GM23338 (cell line): Measurements from ENCODE around the gene LCLAT1. TPM values are rescaled to one million over a fixed set of nuclear protein-coding genes. Genes with fewer than 3 reads are reported as not detected.

Experiments used
- ATAC-seq: fragments of 200-7000 bp; cut with Tn5 transposase; 3 replicates; pipeline ENCODE4 v1.9.1; 2020
- DNase-seq: peaks from one replicate; pipeline ENCODE4 v3.0.0-alpha.2; 2015; ENCODE audit warnings: low spot score
- H2AFZ ChIP-seq: fragments of 200-600 bp; sonication (generic); 2 replicates; pipeline ENCODE4 v1.8.0; 2016; ENCODE audit warnings: antibody characterized with exemption, mild to moderate bottlenecking, moderate library complexity
- H3F3A ChIP-seq: fragments of 200-600 bp; sonication (generic); replicated peaks from 2 replicates; pipeline ENCODE4 v1.8.0; 2017; ENCODE audit warnings: antibody characterized with exemption, mixed run types, low read depth
- H3K27ac ChIP-seq: fragments of 200-600 bp; sonication (generic); 2 replicates; pipeline ENCODE4 v1.6.1; 2016; ENCODE audit warnings: low read depth
- H3K27me3 ChIP-seq: fragments of 200-600 bp; sonication (generic); 2 replicates; pipeline ENCODE4 v1.8.0; 2016; ENCODE audit warnings: mild to moderate bottlenecking, mixed run types, moderate library complexity; ENCODE audit not compliant: insufficient read depth
- H3K36me3 ChIP-seq: fragments of 200-600 bp; sonication (generic); 2 replicates; pipeline ENCODE4 v1.8.0; 2016; ENCODE audit warnings: mild to moderate bottlenecking; ENCODE audit not compliant: insufficient read depth
- H3K4me1 ChIP-seq: fragments of 200-600 bp; sonication (generic); 2 replicates; pipeline ENCODE4 v1.8.0; 2016; ENCODE audit warnings: mild to moderate bottlenecking, moderate library complexity; ENCODE audit not compliant: insufficient read depth
- H3K4me2 ChIP-seq: fragments of 200-600 bp; sonication (generic); 2 replicates; pipeline ENCODE4 v1.7.1; 2017; ENCODE audit warnings: mixed run types
- H3K4me3 ChIP-seq: fragments of 200-600 bp; sonication (generic); 2 replicates; pipeline ENCODE4 v1.6.1; 2016; ENCODE audit warnings: mixed run types
- H3K79me2 ChIP-seq: fragments of 200-600 bp; sonication (generic); replicated peaks from 2 replicates; pipeline ENCODE4 v1.8.0; 2017; ENCODE audit warnings: mild to moderate bottlenecking; ENCODE audit not compliant: insufficient read depth
- H3K9me2 ChIP-seq: fragments of 200-600 bp; sonication (generic); 2 replicates; pipeline ENCODE4 v1.8.0; 2017; ENCODE audit not compliant: insufficient read depth
- H4K20me1 ChIP-seq: fragments of 200-600 bp; sonication (generic); replicated peaks from 2 replicates; pipeline ENCODE4 v1.8.0; 2017; ENCODE audit warnings: mild to moderate bottlenecking; ENCODE audit not compliant: insufficient read depth
- H3K27ac Mint-ChIP-seq: 2 replicates; pipeline ENCODE4 v1.8.0; 2020; ENCODE audit warnings: inconsistent platforms, mild to moderate bottlenecking, moderate library complexity, mixed read lengths
- H3K27me3 Mint-ChIP-seq: 3 replicates; pipeline ENCODE4 v1.8.0; 2022; ENCODE audit warnings: low read depth, mild to moderate bottlenecking, moderate library complexity, mixed read lengths, inconsistent platforms; ENCODE audit not compliant: insufficient read depth, poor library complexity
- H3K36me3 Mint-ChIP-seq: 3 replicates; pipeline ENCODE4 v1.8.0; 2021; ENCODE audit warnings: low read depth, mild to moderate bottlenecking, inconsistent platforms, moderate library complexity, mixed read lengths
- H3K4me1 Mint-ChIP-seq: 3 replicates; pipeline ENCODE4 v1.8.0; 2020; ENCODE audit warnings: mild to moderate bottlenecking, inconsistent platforms, mixed read lengths
- H3K4me3 Mint-ChIP-seq: 3 replicates; pipeline ENCODE4 v1.8.0; 2021; ENCODE audit warnings: moderate library complexity, mild to moderate bottlenecking, inconsistent platforms, mixed read lengths
- H3K9me3 Mint-ChIP-seq: 3 replicates; pipeline ENCODE4 v1.8.0; 2020; ENCODE audit warnings: moderate library complexity, mild to moderate bottlenecking, inconsistent platforms, mixed read lengths
- CREB1 ChIP-seq: fragments of 250-450 bp; sonication (Bioruptor Pico); IDR thresholded peaks from 2 replicates; pipeline ENCODE4 v1.5.0; 2020; ENCODE audit warnings: low read depth, mild to moderate bottlenecking, moderate library complexity
- CTCF ChIP-seq, 2 experiments: fragments of 200-600 bp in 1 of 2; sonication (generic) in 1 of 2; conservative IDR thresholded peaks; 2 replicates each; pipeline versions ENCODE4 v1.5.1 to v1.6.1; 2016 to 2017; ENCODE audit warnings: antibody characterized with exemption in 2 of 2, low read depth in 2 of 2, mild to moderate bottlenecking in 2 of 2, moderate library complexity in 1 of 2
- ETS1 ChIP-seq: IDR thresholded peaks from 2 replicates; pipeline ENCODE4 v1.6.1; 2016; ENCODE audit warnings: antibody characterized with exemption
- EZH2 ChIP-seq: fragments of 200-600 bp; sonication (generic); IDR thresholded peaks from one replicate; pipeline ENCODE4 v1.8.0; 2017; ENCODE audit warnings: antibody characterized with exemption, mild to moderate bottlenecking, low read depth; ENCODE audit not compliant: unreplicated experiment
- EZH2phosphoT487 ChIP-seq: fragments of 200-600 bp; sonication (generic); IDR thresholded peaks from one replicate; pipeline ENCODE4 v1.8.1; 2018; ENCODE audit warnings: antibody characterized with exemption; ENCODE audit not compliant: unreplicated experiment
- JUNB ChIP-seq: IDR thresholded peaks from one replicate; pipeline ENCODE4 v1.6.1; 2016; ENCODE audit warnings: antibody characterized with exemption; ENCODE audit not compliant: unreplicated experiment
- NANOG ChIP-seq: IDR thresholded peaks from 2 replicates; pipeline ENCODE4 v1.6.1; 2016; ENCODE audit warnings: antibody characterized with exemption, borderline replicate concordance
- POLR2AphosphoS5 ChIP-seq: IDR thresholded peaks from 2 replicates; pipeline ENCODE4 v1.6.1; 2016; ENCODE audit warnings: antibody characterized with exemption, low read depth
- STAT1 ChIP-seq: IDR thresholded peaks from one replicate; pipeline ENCODE4 v1.6.1; 2016; ENCODE audit warnings: antibody characterized with exemption; ENCODE audit not compliant: unreplicated experiment
- ZNF331 ChIP-seq: fragments of 250-450 bp; sonication (Bioruptor Pico); IDR thresholded peaks from 2 replicates; pipeline ENCODE4 v1.5.0; 2020; ENCODE audit warnings: low read depth, mild to moderate bottlenecking, moderate library complexity
- polyA plus RNA-seq: library from polyadenylated mRNA; unstranded; fragments of >200 nt; fragmentation: Nextera tagmentation; extraction: Ambion mirVana; gene quantifications from 2 replicates; pipeline ENCODE4 v1.2.1, GENCODE V29; 2016
- total RNA-seq: library from RNA; depleted of rRNA; stranded (reverse); fragments of >200 nt; shearing (Covaris generic); gene quantifications from 2 replicates; pipeline ENCODE4 v1.2.3, GENCODE V29; 2014
- TF ChIP-seq, protein P1 (sequence below): fragments of 250-450 bp; sonication (Bioruptor Pico); IDR thresholded peaks from 2 replicates; pipeline ENCODE4 v1.5.0; 2020; ENCODE audit warnings: mild to moderate bottlenecking, moderate library complexity
- TF ChIP-seq, protein P2 (sequence below): IDR thresholded peaks from one replicate; pipeline ENCODE4 v1.6.1; 2018; ENCODE audit warnings: antibody characterized with exemption; ENCODE audit not compliant: unreplicated experiment

Gene LCLAT1
- total and polyA plus RNA-seq, 2 experiments from 2014 or later = 11.5 to 30.1 TPM

- TF ChIP-seq, protein P1, sequence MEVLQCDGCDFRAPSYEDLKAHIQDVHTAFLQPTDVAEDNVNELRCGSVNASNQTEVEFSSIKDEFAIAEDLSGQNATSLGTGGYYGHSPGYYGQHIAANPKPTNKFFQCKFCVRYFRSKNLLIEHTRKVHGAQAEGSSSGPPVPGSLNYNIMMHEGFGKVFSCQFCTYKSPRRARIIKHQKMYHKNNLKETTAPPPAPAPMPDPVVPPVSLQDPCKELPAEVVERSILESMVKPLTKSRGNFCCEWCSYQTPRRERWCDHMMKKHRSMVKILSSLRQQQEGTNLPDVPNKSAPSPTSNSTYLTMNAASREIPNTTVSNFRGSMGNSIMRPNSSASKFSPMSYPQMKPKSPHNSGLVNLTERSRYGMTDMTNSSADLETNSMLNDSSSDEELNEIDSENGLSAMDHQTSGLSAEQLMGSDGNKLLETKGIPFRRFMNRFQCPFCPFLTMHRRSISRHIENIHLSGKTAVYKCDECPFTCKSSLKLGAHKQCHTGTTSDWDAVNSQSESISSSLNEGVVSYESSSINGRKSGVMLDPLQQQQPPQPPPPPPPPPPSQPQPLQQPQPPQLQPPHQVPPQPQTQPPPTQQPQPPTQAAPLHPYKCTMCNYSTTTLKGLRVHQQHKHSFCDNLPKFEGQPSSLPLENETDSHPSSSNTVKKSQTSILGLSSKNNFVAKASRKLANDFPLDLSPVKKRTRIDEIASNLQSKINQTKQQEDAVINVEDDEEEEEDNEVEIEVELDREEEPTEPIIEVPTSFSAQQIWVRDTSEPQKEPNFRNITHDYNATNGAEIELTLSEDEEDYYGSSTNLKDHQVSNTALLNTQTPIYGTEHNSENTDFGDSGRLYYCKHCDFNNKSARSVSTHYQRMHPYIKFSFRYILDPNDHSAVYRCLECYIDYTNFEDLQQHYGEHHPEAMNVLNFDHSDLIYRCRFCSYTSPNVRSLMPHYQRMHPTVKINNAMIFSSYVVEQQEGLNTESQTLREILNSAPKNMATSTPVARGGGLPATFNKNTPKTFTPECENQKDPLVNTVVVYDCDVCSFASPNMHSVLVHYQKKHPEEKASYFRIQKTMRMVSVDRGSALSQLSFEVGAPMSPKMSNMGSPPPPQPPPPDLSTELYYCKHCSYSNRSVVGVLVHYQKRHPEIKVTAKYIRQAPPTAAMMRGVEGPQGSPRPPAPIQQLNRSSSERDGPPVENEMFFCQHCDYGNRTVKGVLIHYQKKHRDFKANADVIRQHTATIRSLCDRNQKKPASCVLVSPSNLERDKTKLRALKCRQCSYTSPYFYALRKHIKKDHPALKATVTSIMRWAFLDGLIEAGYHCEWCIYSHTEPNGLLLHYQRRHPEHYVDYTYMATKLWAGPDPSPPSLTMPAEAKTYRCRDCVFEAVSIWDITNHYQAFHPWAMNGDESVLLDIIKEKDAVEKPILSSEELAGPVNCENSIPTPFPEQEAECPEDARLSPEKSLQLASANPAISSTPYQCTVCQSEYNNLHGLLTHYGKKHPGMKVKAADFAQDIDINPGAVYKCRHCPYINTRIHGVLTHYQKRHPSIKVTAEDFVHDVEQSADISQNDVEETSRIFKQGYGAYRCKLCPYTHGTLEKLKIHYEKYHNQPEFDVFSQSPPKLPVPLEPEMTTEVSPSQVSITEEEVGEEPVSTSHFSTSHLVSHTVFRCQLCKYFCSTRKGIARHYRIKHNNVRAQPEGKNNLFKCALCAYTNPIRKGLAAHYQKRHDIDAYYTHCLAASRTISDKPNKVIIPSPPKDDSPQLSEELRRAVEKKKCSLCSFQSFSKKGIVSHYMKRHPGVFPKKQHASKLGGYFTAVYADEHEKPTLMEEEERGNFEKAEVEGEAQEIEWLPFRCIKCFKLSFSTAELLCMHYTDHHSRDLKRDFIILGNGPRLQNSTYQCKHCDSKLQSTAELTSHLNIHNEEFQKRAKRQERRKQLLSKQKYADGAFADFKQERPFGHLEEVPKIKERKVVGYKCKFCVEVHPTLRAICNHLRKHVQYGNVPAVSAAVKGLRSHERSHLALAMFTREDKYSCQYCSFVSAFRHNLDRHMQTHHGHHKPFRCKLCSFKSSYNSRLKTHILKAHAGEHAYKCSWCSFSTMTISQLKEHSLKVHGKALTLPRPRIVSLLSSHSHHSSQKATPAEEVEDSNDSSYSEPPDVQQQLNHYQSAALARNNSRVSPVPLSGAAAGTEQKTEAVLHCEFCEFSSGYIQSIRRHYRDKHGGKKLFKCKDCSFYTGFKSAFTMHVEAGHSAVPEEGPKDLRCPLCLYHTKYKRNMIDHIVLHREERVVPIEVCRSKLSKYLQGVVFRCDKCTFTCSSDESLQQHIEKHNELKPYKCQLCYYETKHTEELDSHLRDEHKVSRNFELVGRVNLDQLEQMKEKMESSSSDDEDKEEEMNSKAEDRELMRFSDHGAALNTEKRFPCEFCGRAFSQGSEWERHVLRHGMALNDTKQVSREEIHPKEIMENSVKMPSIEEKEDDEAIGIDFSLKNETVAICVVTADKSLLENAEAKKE (CRISPR knock-in tag) = no peak
- TF ChIP-seq ETS1 = no peak
- TF ChIP-seq JUNB = no peak
- TF ChIP-seq EZH2 = no peak
- TF ChIP-seq EZH2phosphoT487 = no peak
- TF ChIP-seq POLR2AphosphoS5 = no peak
- TF ChIP-seq ZNF331 = no peak
- TF ChIP-seq STAT1 = no peak
These were observed 12.1 kb downstream of the LCLAT1 start (continued) for GRCh38 chr2:30459140-30459539.

- Mint-ChIP-seq H3K4me3 (no peak overlapping the region), H3K9me3 (peaks cover 11% of the 10 kb centered on the region; the same call in 2 of the 3 replicates), H3K27ac (no peak overlapping the region), H3K36me3 (peaks cover 20% of the 10 kb centered on the region; the same call in 2 of the 3 replicates), H3K27me3 (no peaks in the 10 kb centered on the region), H3K4me1 (peaks cover 38% of the 10 kb centered on the region)
- no peaks in the 10 kb centered on the region for H3K36me3 ChIP-seq
- peaks cover 32% of the 10 kb centered on the region for H3K4me1 ChIP-seq
- no peak overlapping the region for H3K4me2 ChIP-seq
- no peak overlapping the region for H3K27ac ChIP-seq
- TF ChIP-seq, protein P2, sequence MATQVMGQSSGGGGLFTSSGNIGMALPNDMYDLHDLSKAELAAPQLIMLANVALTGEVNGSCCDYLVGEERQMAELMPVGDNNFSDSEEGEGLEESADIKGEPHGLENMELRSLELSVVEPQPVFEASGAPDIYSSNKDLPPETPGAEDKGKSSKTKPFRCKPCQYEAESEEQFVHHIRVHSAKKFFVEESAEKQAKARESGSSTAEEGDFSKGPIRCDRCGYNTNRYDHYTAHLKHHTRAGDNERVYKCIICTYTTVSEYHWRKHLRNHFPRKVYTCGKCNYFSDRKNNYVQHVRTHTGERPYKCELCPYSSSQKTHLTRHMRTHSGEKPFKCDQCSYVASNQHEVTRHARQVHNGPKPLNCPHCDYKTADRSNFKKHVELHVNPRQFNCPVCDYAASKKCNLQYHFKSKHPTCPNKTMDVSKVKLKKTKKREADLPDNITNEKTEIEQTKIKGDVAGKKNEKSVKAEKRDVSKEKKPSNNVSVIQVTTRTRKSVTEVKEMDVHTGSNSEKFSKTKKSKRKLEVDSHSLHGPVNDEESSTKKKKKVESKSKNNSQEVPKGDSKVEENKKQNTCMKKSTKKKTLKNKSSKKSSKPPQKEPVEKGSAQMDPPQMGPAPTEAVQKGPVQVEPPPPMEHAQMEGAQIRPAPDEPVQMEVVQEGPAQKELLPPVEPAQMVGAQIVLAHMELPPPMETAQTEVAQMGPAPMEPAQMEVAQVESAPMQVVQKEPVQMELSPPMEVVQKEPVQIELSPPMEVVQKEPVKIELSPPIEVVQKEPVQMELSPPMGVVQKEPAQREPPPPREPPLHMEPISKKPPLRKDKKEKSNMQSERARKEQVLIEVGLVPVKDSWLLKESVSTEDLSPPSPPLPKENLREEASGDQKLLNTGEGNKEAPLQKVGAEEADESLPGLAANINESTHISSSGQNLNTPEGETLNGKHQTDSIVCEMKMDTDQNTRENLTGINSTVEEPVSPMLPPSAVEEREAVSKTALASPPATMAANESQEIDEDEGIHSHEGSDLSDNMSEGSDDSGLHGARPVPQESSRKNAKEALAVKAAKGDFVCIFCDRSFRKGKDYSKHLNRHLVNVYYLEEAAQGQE = no peak
- TF ChIP-seq POLR2AphosphoS5 (no peak), CREB1 (CRISPR knock-in tag) (no peak), EZH2phosphoT487 (no peak), NANOG (no peak), CTCF (conservative IDR thresholded peaks at IDR 0.05; ENCODE audit: low read depth in 2 of 2) (no peak)
- H4K20me1 ChIP-seq = no peaks in the 10 kb centered on the region
- ATAC-seq = no peak
- no peaks in the 10 kb centered on the region for H3K27me3 ChIP-seq
- peaks cover 96% of the 10 kb centered on the region for H3K79me2 ChIP-seq
- H3K9me2 ChIP-seq = no peaks in the 10 kb centered on the region
- DNase-seq = no peak
- H3K4me3 ChIP-seq = no peak overlapping the region
- no peak overlapping the region for H2AFZ ChIP-seq
- no peaks in the 10 kb centered on the region for H3F3A ChIP-seq
These were observed 15.2 kb downstream of the LCLAT1 start for GRCh38 chr2:30462131-30462857.
